SKM-1 (cell line): ENCODE data around the gene RORB.

Source experiments
- DNase-seq: peaks from one replicate; lab custom pipeline; 2025; ENCODE audit not compliant: unreplicated experiment; lab: John Stamatoyannopoulos, UW

Gene RORB

GRCh38 chr9:74697535-74697934, 200.4 kb downstream of the RORB start:
- DNase-seq = no peak

- no peak for DNase-seq
These were observed 214.2 kb downstream of the RORB start for GRCh38 chr9:74711341-74711740.

- no peak for DNase-seq
These were observed 221.6 kb downstream of the RORB start for GRCh38 chr9:74718709-74719108.

- DNase-seq = no peak
These were observed 222.2 kb downstream of the RORB start for GRCh38 chr9:74719306-74719705.

GRCh38 chr9:74721696-74722660, 224.8 kb downstream of the RORB start:
- DNase-seq = no peak

- DNase-seq = no peak
These were observed 227.2 kb downstream of the RORB start for GRCh38 chr9:74724317-74724716.

- DNase-seq = no peak
These were observed 229.4 kb downstream of the RORB start for GRCh38 chr9:74726581-74726980.

- DNase-seq = no peak
These were observed 231.0 kb downstream of the RORB start for GRCh38 chr9:74728176-74728575.

- DNase-seq = no peak
These were observed 232.1 kb downstream of the RORB start for GRCh38 chr9:74729136-74729695.

GRCh38 chr9:74735761-74736160, 238.6 kb downstream of the RORB start:
- no peak for DNase-seq

GRCh38 chr9:74736646-74737045, 239.5 kb downstream of the RORB start:
- DNase-seq = no peak

GRCh38 chr9:74742191-74742790, 245.2 kb downstream of the RORB start:
- no peak for DNase-seq
